ENCODE data around the gene DNAH7. TPM values are rescaled to one million over a fixed set of nuclear protein-coding genes. Genes with fewer than 3 reads are reported as not detected.

The DNAH7 gene
- polyA plus RNA-seq, 1 donor (not counting 4 experiments of a cell fraction or from before 2014, with no cell fraction given): 0.17 TPM

- Histone ChIP-seq H3K4me2 (ENCODE audit: control insufficient read depth, extremely low read depth, insufficient read depth, low read depth, low read length) (no peak overlapping the region), H3K27ac (ENCODE audit: control insufficient read depth, insufficient read depth, low read length) (no peak overlapping the region), H3K9me1 (ENCODE audit: control insufficient read depth, extremely low read depth, insufficient read depth, low read length) (no peaks in the 10 kb centered on the region), H4K20me1 (ENCODE audit: control insufficient read depth, extremely low read depth, insufficient read depth, low read length) (no peaks in the 10 kb centered on the region), H3K36me3 (ENCODE audit: control insufficient read depth in 2 of 2, extremely low read depth in 1 of 2, insufficient read depth in 2 of 2, low read length in 2 of 2) (no peaks in the 10 kb centered on the region), H2AFZ (ENCODE audit: control insufficient read depth, low read length) (no peak overlapping the region), H3K79me2 (ENCODE audit: control insufficient read depth, insufficient read depth, low read length) (no peaks in the 10 kb centered on the region), H3K27me3 (ENCODE audit: control insufficient read depth, extremely low read depth, insufficient read depth, low read length) (no peaks in the 10 kb centered on the region), H3K4me1 (ENCODE audit: control insufficient read depth, extremely low read depth, insufficient read depth, low read length) (no peaks in the 10 kb centered on the region), H3K4me3 (ENCODE audit: control insufficient read depth in 2 of 3, extremely low read depth in 1 of 3, insufficient read depth in 2 of 3, low read depth in 1 of 3, low read length in 3 of 3) (no peak overlapping the region), H3K9ac (ENCODE audit: control insufficient read depth, extremely low read depth, insufficient read depth, low read length) (no peak overlapping the region), H3K9me3 (ENCODE audit: control insufficient read depth, low read depth, low read length) (no peaks in the 10 kb centered on the region)
- no peak for TF ChIP-seq EZH2 (IDR thresholded peaks at IDR 0.05; ENCODE audit: low read length)
- no peak for TF ChIP-seq CTCF (optimal IDR thresholded peaks at IDR 0.05 in 1 of 3, IDR thresholded peaks at IDR 0.05 in 1 of 3, conservative IDR thresholded peaks at IDR 0.05 in 1 of 3; ENCODE audit: extremely low read depth in 1 of 3, insufficient read depth in 2 of 3, low read length in 3 of 3)
- no peak for DNase-seq (ENCODE audit: low read depth, low spot score)
- FAIRE-seq: no peak
- dilution Hi-C loops (cut with MboI; ENCODE audit: extremely low pct_ligation_motif_present, low sequenced_read_pairs): no loop called here
These were observed 9.1 kb downstream of the DNAH7 start for GRCh38 chr2:196059491-196059960.

- Histone ChIP-seq H3K27ac (ENCODE audit: control insufficient read depth, insufficient read depth, low read length) (no peak overlapping the region), H3K4me1 (ENCODE audit: control insufficient read depth, extremely low read depth, insufficient read depth, low read length) (no peaks in the 10 kb centered on the region), H3K4me2 (ENCODE audit: control insufficient read depth, extremely low read depth, insufficient read depth, low read depth, low read length) (no peak overlapping the region), H4K20me1 (ENCODE audit: control insufficient read depth, extremely low read depth, insufficient read depth, low read length) (no peaks in the 10 kb centered on the region), H3K9me3 (ENCODE audit: control insufficient read depth, low read depth, low read length) (no peaks in the 10 kb centered on the region), H3K79me2 (ENCODE audit: control insufficient read depth, insufficient read depth, low read length) (no peaks in the 10 kb centered on the region), H3K4me3 (ENCODE audit: control insufficient read depth in 2 of 3, extremely low read depth in 1 of 3, insufficient read depth in 2 of 3, low read depth in 1 of 3, low read length in 3 of 3) (no peak overlapping the region), H3K27me3 (ENCODE audit: control insufficient read depth, extremely low read depth, insufficient read depth, low read length) (no peaks in the 10 kb centered on the region), H3K9ac (ENCODE audit: control insufficient read depth, extremely low read depth, insufficient read depth, low read length) (no peak overlapping the region), H3K9me1 (ENCODE audit: control insufficient read depth, extremely low read depth, insufficient read depth, low read length) (no peaks in the 10 kb centered on the region), H2AFZ (ENCODE audit: control insufficient read depth, low read length) (no peak overlapping the region), H3K36me3 (ENCODE audit: control insufficient read depth in 2 of 2, extremely low read depth in 1 of 2, insufficient read depth in 2 of 2, low read length in 2 of 2) (no peaks in the 10 kb centered on the region)
- FAIRE-seq (no peak), DNase-seq (ENCODE audit: low read depth, low spot score) (no peak)
- no peak for TF ChIP-seq CTCF (optimal IDR thresholded peaks at IDR 0.05 in 1 of 3, IDR thresholded peaks at IDR 0.05 in 1 of 3, conservative IDR thresholded peaks at IDR 0.05 in 1 of 3; ENCODE audit: extremely low read depth in 1 of 3, insufficient read depth in 2 of 3, low read length in 3 of 3)
- no peak for TF ChIP-seq EZH2 (IDR thresholded peaks at IDR 0.05; ENCODE audit: low read length)
- dilution Hi-C loops (cut with MboI; ENCODE audit: extremely low pct_ligation_motif_present, low sequenced_read_pairs): no loop called here
These were observed 14.0 kb downstream of the DNAH7 start for GRCh38 chr2:196054631-196055030.
